Thoracic aorta (tissue), 2 donors: ENCODE data around the gene SOHLH1. TPM values are rescaled to one million over a fixed set of nuclear protein-coding genes. Genes with fewer than 3 reads are reported as not detected.

Experiments
- ATAC-seq: fragments of 150-250 bp; one replicate; pipeline ENCODE4 v1.8.0; 2017; ENCODE audit warnings: low read depth; ENCODE audit not compliant: insufficient number of reproducible peaks, low FRiP score
- DNase-seq: peaks from one replicate; pipeline ENCODE4 v3.0.0-alpha.2; 2020; ENCODE audit warnings: low spot score
- H3K27ac ChIP-seq, 2 donors: fragments of 200-600 bp; sonication (generic); 1 replicate in 1 of 2; 2 replicates in 1 of 2; pipeline ENCODE4 v1.5.1; 2016; ENCODE audit warnings: mild to moderate bottlenecking in 2 of 2, moderate library complexity in 2 of 2
- H3K27me3 ChIP-seq: fragments of 200-600 bp; sonication (generic); replicated peaks from 2 replicates; pipeline ENCODE4 v1.6.0; 2016; ENCODE audit warnings: mild to moderate bottlenecking; ENCODE audit not compliant: insufficient read depth
- H3K36me3 ChIP-seq: fragments of 200-600 bp; sonication (generic); one replicate; pipeline ENCODE4 v1.5.1; 2016
- H3K4me1 ChIP-seq, 2 donors: fragments of 200-600 bp; sonication (generic); 1 replicate in 1 of 2; 2 replicates in 1 of 2; pipeline versions ENCODE4 v1.5.1 to v1.6.0; 2016; ENCODE audit warnings: low read depth in 2 of 2, mild to moderate bottlenecking in 1 of 2; ENCODE audit not compliant: control insufficient read depth in 1 of 2
- H3K4me3 ChIP-seq: fragments of 200-600 bp; sonication (generic); 2 replicates; pipeline ENCODE4 v1.5.1; 2016; ENCODE audit warnings: mild to moderate bottlenecking
- H3K9me3 ChIP-seq: fragments of 200-600 bp; sonication (generic); 2 replicates; pipeline ENCODE4 v1.5.1; 2016
- total RNA-seq, 2 donors: library from RNA; depleted of rRNA; stranded (reverse); fragments of >200 nt; gene quantifications; one replicate each; pipeline versions ENCODE4 v1.1.0 to v1.2.3, GENCODE V29; 2016
- TF ChIP-seq, protein P1 (sequence below): fragments of 200-600 bp; sonication (generic); IDR thresholded peaks from one replicate; pipeline ENCODE4 v1.5.1; 2019; ENCODE audit warnings: antibody characterized with exemption

SOHLH1 gene
- total RNA-seq, 2 donors from 2014 or later = not detected

DNA sequence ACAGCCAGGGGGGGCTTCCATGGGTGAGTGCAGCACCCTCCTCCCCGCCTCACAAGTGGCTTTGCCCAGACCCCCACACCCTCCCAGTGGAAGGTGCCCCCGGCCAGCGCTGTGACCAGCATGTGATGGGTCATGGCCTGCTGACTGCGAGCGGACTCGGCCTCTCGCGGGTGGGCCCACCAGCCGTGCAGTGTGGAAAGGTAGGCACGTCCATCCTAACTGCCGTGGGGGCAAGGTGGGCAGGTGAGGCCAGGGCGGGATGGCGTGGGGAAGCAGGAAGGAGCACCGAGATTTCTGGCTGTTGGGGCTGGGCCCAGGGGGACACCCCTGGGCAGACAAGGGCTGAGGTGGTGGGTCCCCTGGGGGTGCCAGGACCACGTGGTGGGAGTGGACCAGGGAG is 12.1 kb downstream of the SOHLH1 start:
- H3K27ac ChIP-seq = no peak overlapping the region
- TF ChIP-seq, protein P1, sequence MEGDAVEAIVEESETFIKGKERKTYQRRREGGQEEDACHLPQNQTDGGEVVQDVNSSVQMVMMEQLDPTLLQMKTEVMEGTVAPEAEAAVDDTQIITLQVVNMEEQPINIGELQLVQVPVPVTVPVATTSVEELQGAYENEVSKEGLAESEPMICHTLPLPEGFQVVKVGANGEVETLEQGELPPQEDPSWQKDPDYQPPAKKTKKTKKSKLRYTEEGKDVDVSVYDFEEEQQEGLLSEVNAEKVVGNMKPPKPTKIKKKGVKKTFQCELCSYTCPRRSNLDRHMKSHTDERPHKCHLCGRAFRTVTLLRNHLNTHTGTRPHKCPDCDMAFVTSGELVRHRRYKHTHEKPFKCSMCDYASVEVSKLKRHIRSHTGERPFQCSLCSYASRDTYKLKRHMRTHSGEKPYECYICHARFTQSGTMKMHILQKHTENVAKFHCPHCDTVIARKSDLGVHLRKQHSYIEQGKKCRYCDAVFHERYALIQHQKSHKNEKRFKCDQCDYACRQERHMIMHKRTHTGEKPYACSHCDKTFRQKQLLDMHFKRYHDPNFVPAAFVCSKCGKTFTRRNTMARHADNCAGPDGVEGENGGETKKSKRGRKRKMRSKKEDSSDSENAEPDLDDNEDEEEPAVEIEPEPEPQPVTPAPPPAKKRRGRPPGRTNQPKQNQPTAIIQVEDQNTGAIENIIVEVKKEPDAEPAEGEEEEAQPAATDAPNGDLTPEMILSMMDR = no peak
- ATAC-seq (no peak), DNase-seq (no peak)
- no peak overlapping the region for H3K4me3 ChIP-seq
- no peaks in the 10 kb centered on the region for H3K4me1 ChIP-seq
- no peaks in the 10 kb centered on the region for H3K27me3 ChIP-seq
- H3K9me3 ChIP-seq = no peaks in the 10 kb centered on the region
- H3K36me3 ChIP-seq = no peaks in the 10 kb centered on the region

DNA sequence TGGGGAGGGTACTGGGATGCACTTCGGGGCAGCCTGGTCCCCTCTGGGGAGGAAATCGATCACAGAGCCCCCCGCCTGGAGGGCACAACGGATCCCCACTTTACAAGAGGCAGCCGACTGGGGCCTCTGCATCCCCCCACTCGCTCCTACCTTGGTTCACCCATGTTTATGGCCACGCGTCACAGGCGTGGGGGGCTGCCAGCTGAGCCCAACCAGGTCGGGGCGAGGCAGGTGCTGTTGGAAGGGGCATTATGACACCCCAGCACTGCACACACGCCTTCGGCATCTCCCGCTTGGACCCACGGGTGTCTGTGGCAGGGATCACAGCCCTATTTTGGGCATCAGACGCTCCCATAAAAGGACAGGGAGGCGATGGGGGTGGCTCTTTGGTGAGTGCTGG is 14.6 kb downstream of the SOHLH1 start:
- no peaks in the 10 kb centered on the region for H3K9me3 ChIP-seq
- no peak overlapping the region for H3K4me3 ChIP-seq
- no peaks in the 10 kb centered on the region for H3K36me3 ChIP-seq
- ATAC-seq = no peak
- H3K4me1 ChIP-seq = no peaks in the 10 kb centered on the region
- TF ChIP-seq, protein P1 = no peak
- DNase-seq = no peak
- H3K27me3 ChIP-seq = no peaks in the 10 kb centered on the region
- no peak overlapping the region for H3K27ac ChIP-seq

DNA sequence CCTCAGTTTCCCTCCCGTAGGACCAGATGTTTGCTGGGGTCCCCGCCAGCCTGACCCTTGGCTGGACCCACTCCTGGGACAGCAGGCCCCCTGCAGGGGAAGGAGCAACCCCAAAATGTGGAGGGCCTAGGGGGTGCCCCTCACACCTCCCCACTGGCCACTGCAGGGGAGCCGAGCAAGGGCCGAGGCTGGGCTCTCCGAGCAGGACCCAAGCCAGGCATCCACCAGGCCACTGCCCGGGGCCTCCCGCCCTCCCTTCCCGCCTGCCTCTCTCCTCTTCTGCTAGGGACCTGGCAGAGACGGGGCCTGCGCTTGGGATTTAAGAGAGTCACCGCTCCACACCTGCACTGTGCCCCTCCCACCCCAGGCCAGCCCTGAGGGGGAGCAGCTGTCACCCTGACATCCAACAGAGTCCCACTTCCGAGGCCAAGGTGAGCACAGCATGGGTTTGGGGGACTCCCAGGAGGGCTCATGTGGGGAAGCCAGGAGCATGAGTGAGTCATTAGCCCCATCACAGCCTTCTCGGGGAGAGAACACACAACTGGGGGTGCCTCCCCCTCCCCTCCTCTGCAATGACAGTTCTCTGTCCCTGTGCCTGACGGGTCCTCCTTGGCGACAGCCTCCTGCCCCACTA is 15.8 kb downstream of the SOHLH1 start:
- H3K4me3 ChIP-seq = no peak overlapping the region
- no peaks in the 10 kb centered on the region for H3K36me3 ChIP-seq
- H3K4me1 ChIP-seq = no peaks in the 10 kb centered on the region
- H3K27ac ChIP-seq = no peak overlapping the region
- no peaks in the 10 kb centered on the region for H3K27me3 ChIP-seq
- DNase-seq (no peak), ATAC-seq (no peak)
- TF ChIP-seq, protein P1 = no peak
- H3K9me3 ChIP-seq = no peaks in the 10 kb centered on the region

DNA sequence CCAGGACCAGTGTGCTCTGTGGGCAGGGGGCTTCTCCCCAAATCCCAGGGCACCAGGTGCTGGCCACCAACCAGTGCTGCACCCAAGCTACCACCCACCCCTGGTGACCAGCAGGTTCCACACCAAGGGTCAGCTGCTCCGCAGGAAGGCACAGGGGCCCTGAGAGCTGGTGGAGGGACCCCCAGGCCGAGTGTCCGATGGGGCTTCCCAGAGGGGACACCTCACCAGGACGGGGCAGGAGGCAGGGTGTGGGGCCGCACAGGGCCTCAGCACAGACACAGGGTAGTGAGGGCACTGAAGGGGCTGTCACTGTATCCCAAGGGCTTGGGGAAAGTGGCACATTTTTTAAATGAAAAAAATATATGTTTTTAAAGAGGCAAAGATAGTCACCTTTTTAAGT is 18.1 kb downstream of the SOHLH1 start:
- Histone ChIP-seq H3K4me3 (no peak overlapping the region), H3K36me3 (no peaks in the 10 kb centered on the region), H3K27ac (no peak overlapping the region), H3K27me3 (no peaks in the 10 kb centered on the region), H3K9me3 (no peaks in the 10 kb centered on the region), H3K4me1 (no peaks in the 10 kb centered on the region)
- ATAC-seq (no peak), DNase-seq (no peak)
- TF ChIP-seq, protein P1 = no peak

DNA sequence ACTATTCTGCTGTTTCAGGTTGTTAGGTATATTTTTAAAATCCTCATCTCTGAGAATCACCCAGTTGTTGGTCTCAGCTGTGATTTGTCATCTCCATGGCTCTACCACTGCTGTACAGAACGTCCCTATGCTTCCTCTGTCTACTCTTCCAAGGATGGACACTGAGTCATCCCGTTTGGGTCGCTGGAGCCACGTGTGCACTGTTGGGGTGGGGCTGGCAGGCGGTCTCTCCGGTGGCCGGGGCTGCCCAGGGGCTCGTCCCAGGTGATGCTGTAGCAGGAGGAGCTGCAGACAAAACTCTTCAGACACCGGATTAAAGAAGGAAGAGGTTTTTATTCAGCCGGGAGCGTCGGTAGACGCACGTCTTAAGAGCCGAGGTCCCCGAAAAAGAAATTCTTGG is 19.2 kb downstream of the SOHLH1 start:
- H3K27me3 ChIP-seq = no peaks in the 10 kb centered on the region
- H3K27ac ChIP-seq = no peak overlapping the region
- no peaks in the 10 kb centered on the region for H3K9me3 ChIP-seq
- TF ChIP-seq, protein P1 = no peak
- H3K4me1 ChIP-seq = no peaks in the 10 kb centered on the region
- no peak overlapping the region for H3K4me3 ChIP-seq
- ATAC-seq = no peak
- no peak for DNase-seq
- H3K36me3 ChIP-seq = no peaks in the 10 kb centered on the region
